Lower leg skin (tissue), 4 donors: Measurements from ENCODE around the gene VPS18. TPM values are rescaled to one million over a fixed set of nuclear protein-coding genes. Genes with fewer than 3 reads are reported as not detected.

ENCODE experiments used
- DNase-seq, 2 donors: peaks; one replicate each; pipeline ENCODE4 v3.0.0-alpha.2; 2019; ENCODE audit warnings: low spot score in 2 of 2
- H3K4me3 ChIP-seq: fragments of 200-600 bp; sonication (generic); 2 replicates; pipeline ENCODE4 v1.5.1; 2017; ENCODE audit warnings: mild to moderate bottlenecking, low read depth; ENCODE audit not compliant: poor library complexity, severe bottlenecking
- CTCF ChIP-seq, 3 donors: fragments of 450-650 bp; IDR thresholded peaks; one replicate each; pipeline ENCODE4 v1.5.1; 2016; ENCODE audit warnings: antibody characterized with exemption in 3 of 3, mild to moderate bottlenecking in 3 of 3, moderate library complexity in 2 of 3
- POLR2A ChIP-seq, 2 donors: fragments of 450-650 bp; IDR thresholded peaks; one replicate each; pipeline ENCODE4 v1.6.1; 2016 to 2017; ENCODE audit warnings: antibody characterized with exemption in 2 of 2, mild to moderate bottlenecking in 1 of 2, moderate library complexity in 1 of 2
- WGBS, 2 donors: methylation state at CpG; one replicate each; pipeline ENCODE4 v1.1.5; 2018; 5-methylcytosine and 5-hydroxymethylcytosine counted together
- intact Hi-C: fragments of 100-400 bp; cut with DNase I; formaldehyde crosslinking; loops from one replicate; pipeline ENCODE4 v1.15.0; 2023; ENCODE audit warnings: low total_unique reads
- total RNA-seq, 4 donors: library from RNA; depleted of rRNA; stranded (reverse); fragments of >200 nt; gene quantifications; one replicate each; pipeline ENCODE4 v1.1.0, GENCODE V29; 2016

VPS18 gene
- total RNA-seq, 4 donors from 2014 or later: 15.4 to 29.9 (median 25.7) TPM

- no peak overlapping the region for H3K4me3 ChIP-seq
- intact Hi-C loops: no loop called here
- TF ChIP-seq CTCF (IDR thresholded peaks at IDR 0.05) (no peak), POLR2A (IDR thresholded peaks at IDR 0.05) (no peak)
- no peak for DNase-seq
- WGBS, 2 donors: 82 to 91% methylated on average over 5 of the region's 5 CpGs
These were observed 3.1 kb upstream of the VPS18 start for GRCh38 chr15:40891138-40891537.

- DNase-seq: no peak
- no peak overlapping the region for H3K4me3 ChIP-seq
- WGBS, 2 donors: 15 to 19% methylated on average over 4 of the region's 4 CpGs
- TF ChIP-seq CTCF (IDR thresholded peaks at IDR 0.05) (no peak), POLR2A (IDR thresholded peaks at IDR 0.05) (no peak)
- intact Hi-C loops: no loop called here
These were observed 2.3 kb upstream of the VPS18 start for GRCh38 chr15:40891810-40892446.

GRCh38 chr15:40892447-40893012 is 1.7 kb upstream of the VPS18 start:
- TF ChIP-seq POLR2A (IDR thresholded peaks at IDR 0.05) (no peak), CTCF (IDR thresholded peaks at IDR 0.05) (no peak)
- H3K4me3 ChIP-seq: no peak overlapping the region
- no peak for DNase-seq
- WGBS, 2 donors: 88 to 94% methylated on average over 2 of the region's 2 CpGs
- intact Hi-C loops: no loop called here

GRCh38 chr15:40893019-40893670 is 1.1 kb upstream of the VPS18 start:
- WGBS, 2 donors: 54 to 66% methylated on average over 22 of the region's 22 CpGs
- no peak overlapping the region for H3K4me3 ChIP-seq
- DNase-seq: peak in 1 of 2 donors; percentile 91
- TF ChIP-seq POLR2A (IDR thresholded peaks at IDR 0.05) (no peak), CTCF (IDR thresholded peaks at IDR 0.05) (no peak)
- intact Hi-C loops: no loop called here

- DNase-seq: no peak
- TF ChIP-seq POLR2A (IDR thresholded peaks at IDR 0.05) (no peak), CTCF (IDR thresholded peaks at IDR 0.05) (no peak)
- peak overlapping the region; percentile 89 for H3K4me3 ChIP-seq
- intact Hi-C loops: no loop called here
- 1 to 2% methylated on average over 30 to 33 of the region's 33 CpGs for WGBS, 2 donors
These were observed 615 bp downstream of the VPS18 start for GRCh38 chr15:40894681-40895448.
